ENCODE measurements around the gene RNF181.

DNA sequence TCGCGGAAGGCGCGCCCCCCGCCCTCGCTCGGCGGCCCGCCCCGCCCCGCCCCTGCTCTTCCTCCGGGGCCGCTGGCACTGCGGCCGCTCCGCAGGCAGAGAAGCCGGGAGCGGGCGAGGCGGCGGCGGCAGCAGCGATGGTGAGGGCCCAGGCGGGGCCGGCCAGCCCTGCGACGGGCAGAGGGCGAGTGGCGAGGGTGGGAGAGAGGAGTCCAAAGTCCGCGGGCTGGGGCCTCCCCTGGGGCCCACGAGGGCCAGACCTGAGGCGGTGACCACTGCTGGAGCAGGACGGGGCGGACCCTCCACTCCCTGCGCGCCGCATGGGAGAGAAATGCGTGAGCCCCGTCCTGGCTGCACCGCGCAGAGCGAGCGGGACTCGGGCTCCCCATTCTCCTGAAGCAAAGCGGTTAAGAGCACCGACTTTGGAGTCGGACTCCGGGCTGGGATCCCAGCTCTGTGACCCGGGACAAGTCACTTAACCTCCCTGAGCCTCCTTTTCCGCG, 11.1 kb upstream of the RNF181 start, which contains the start of gene VAMP5:
- no peak for TF ChIP-seq CTCF (IDR thresholded peaks at IDR 0.05; ENCODE audit: low read length)
- TF ChIP-seq EZH2 (optimal IDR thresholded peaks at IDR 0.05; ENCODE audit: low read depth, low read length) = no peak

Data from MM.1S (cell line).